ENCODE data around the gene REPS2.

REPS2 gene

DNA sequence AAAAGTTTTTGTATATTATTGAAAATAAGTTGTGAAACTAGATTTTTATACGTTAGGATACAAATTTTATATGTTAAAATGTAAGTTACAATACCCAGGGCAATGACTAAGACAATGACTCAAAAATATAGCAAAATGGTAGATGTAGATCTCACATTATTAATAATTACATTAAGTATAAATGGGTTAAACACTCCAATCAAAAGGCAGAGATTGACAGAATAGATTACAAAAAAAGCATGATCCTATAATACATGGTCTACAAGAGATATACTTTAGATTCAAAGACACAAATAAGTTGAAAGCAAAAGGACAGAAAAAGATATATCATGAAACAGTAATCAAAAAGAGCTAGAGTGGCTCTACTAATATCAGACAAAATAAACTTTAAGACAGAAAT, 217.6 kb downstream of the REPS2 start:
- Histone ChIP-seq H3K9ac (ENCODE audit: low read length) (no peak overlapping the region), H3K9me2 (replicated peaks; ENCODE audit: insufficient read depth, low read length) (no peaks in the 10 kb centered on the region), H2AFZ (ENCODE audit: low read length) (no peak overlapping the region), H3K9me3 (replicated peaks; ENCODE audit: insufficient read depth, low read length) (no peaks in the 10 kb centered on the region), H3K27me3 (replicated peaks; ENCODE audit: insufficient read depth, low read length) (no peaks in the 10 kb centered on the region), H4K20me1 (ENCODE audit: insufficient read depth, low read length) (no peaks in the 10 kb centered on the region), H3K36me3 (replicated peaks; ENCODE audit: insufficient read depth, low read length) (no peaks in the 10 kb centered on the region), H3K4me1 (ENCODE audit: low read length) (no peaks in the 10 kb centered on the region), H3K4me3 (ENCODE audit: low read length) (no peak overlapping the region), H3K27ac (ENCODE audit: low read length) (no peak overlapping the region), H3F3A (ENCODE audit: insufficient read depth, low read length) (no peaks in the 10 kb centered on the region), H3K4me2 (ENCODE audit: low read depth, low read length) (no peak overlapping the region), H3K79me2 (ENCODE audit: low read length) (no peaks in the 10 kb centered on the region)
- TF ChIP-seq, protein P1, sequence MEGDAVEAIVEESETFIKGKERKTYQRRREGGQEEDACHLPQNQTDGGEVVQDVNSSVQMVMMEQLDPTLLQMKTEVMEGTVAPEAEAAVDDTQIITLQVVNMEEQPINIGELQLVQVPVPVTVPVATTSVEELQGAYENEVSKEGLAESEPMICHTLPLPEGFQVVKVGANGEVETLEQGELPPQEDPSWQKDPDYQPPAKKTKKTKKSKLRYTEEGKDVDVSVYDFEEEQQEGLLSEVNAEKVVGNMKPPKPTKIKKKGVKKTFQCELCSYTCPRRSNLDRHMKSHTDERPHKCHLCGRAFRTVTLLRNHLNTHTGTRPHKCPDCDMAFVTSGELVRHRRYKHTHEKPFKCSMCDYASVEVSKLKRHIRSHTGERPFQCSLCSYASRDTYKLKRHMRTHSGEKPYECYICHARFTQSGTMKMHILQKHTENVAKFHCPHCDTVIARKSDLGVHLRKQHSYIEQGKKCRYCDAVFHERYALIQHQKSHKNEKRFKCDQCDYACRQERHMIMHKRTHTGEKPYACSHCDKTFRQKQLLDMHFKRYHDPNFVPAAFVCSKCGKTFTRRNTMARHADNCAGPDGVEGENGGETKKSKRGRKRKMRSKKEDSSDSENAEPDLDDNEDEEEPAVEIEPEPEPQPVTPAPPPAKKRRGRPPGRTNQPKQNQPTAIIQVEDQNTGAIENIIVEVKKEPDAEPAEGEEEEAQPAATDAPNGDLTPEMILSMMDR (IDR thresholded peaks at IDR 0.05; ENCODE audit: low read length) = no peak
- TF ChIP-seq EZH2phosphoT487 (IDR thresholded peaks at IDR 0.05; ENCODE audit: low read length) (no peak), EZH2 (optimal IDR thresholded peaks at IDR 0.05; ENCODE audit: low read depth, low read length) (no peak)
- no peak for DNase-seq

DNA sequence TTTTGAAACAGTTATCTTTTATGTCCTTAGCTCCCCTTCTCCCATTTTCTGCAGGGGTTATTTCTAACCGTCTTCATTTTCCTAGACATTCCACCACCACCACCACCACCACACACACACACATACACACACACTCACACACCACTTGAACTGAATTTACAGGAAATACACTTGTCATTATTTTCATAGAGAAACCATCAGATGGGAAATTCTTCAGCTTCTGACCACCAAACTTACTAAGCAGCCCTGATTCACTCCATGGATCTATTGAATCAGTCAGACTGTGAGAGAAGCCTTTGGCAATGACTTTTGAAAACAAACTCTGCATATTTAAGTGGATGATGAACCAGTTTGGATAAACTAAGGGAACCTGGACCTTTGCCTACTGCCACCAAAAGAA, 218.5 kb downstream of the REPS2 start:
- H3K4me2 ChIP-seq (ENCODE audit: low read depth, low read length) = no peak overlapping the region
- no peak overlapping the region for H2AFZ ChIP-seq (ENCODE audit: low read length)
- no peaks in the 10 kb centered on the region for H3K4me1 ChIP-seq (ENCODE audit: low read length)
- TF ChIP-seq, protein P1 (IDR thresholded peaks at IDR 0.05; ENCODE audit: low read length) = no peak
- TF ChIP-seq EZH2 (optimal IDR thresholded peaks at IDR 0.05; ENCODE audit: low read depth, low read length) (no peak), EZH2phosphoT487 (IDR thresholded peaks at IDR 0.05; ENCODE audit: low read length) (no peak)
- no peak overlapping the region for H3K4me3 ChIP-seq (ENCODE audit: low read length)
- no peaks in the 10 kb centered on the region for H3F3A ChIP-seq (ENCODE audit: insufficient read depth, low read length)
- no peaks in the 10 kb centered on the region for H4K20me1 ChIP-seq (ENCODE audit: insufficient read depth, low read length)
- DNase-seq = no peak
- H3K9ac ChIP-seq (ENCODE audit: low read length) = no peak overlapping the region
- no peaks in the 10 kb centered on the region for H3K27me3 ChIP-seq (replicated peaks; ENCODE audit: insufficient read depth, low read length)
- H3K27ac ChIP-seq (ENCODE audit: low read length) = no peak overlapping the region
- H3K9me3 ChIP-seq (replicated peaks; ENCODE audit: insufficient read depth, low read length) = no peaks in the 10 kb centered on the region
- no peaks in the 10 kb centered on the region for H3K9me2 ChIP-seq (replicated peaks; ENCODE audit: insufficient read depth, low read length)
- no peaks in the 10 kb centered on the region for H3K79me2 ChIP-seq (ENCODE audit: low read length)
- H3K36me3 ChIP-seq (replicated peaks; ENCODE audit: insufficient read depth, low read length) = no peaks in the 10 kb centered on the region

DNA sequence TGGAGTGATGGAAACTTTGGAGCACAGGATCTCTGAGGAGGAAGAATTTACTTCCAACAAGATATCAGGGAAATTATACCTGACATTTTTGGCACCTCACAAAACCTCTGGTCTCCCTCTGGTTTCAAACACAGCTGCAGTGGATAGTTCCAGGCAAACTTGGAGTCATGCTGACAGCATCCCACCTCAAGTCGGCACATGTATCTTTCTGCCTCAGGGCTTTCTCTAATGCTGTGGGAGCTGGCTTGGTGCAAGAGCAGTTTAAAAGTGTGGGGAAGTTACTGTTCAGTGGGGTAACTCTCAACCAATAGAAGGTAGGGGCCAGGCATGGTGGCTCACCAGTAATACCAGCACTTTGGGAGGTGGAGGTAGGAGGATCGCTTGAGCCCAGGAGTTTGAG, 221.5 kb downstream of the REPS2 start:
- Histone ChIP-seq H3K4me2 (ENCODE audit: low read depth, low read length) (no peak overlapping the region), H3K9ac (ENCODE audit: low read length) (no peak overlapping the region), H3K79me2 (ENCODE audit: low read length) (no peaks in the 10 kb centered on the region), H2AFZ (ENCODE audit: low read length) (no peak overlapping the region), H3K9me2 (replicated peaks; ENCODE audit: insufficient read depth, low read length) (no peaks in the 10 kb centered on the region), H3K27me3 (replicated peaks; ENCODE audit: insufficient read depth, low read length) (no peaks in the 10 kb centered on the region), H3F3A (ENCODE audit: insufficient read depth, low read length) (no peaks in the 10 kb centered on the region), H3K27ac (ENCODE audit: low read length) (no peak overlapping the region), H3K9me3 (replicated peaks; ENCODE audit: insufficient read depth, low read length) (no peaks in the 10 kb centered on the region), H3K4me3 (ENCODE audit: low read length) (no peak overlapping the region), H3K36me3 (replicated peaks; ENCODE audit: insufficient read depth, low read length) (no peaks in the 10 kb centered on the region), H4K20me1 (ENCODE audit: insufficient read depth, low read length) (no peaks in the 10 kb centered on the region), H3K4me1 (ENCODE audit: low read length) (no peaks in the 10 kb centered on the region)
- TF ChIP-seq EZH2 (optimal IDR thresholded peaks at IDR 0.05; ENCODE audit: low read depth, low read length) = no peak
- TF ChIP-seq, protein P1 (IDR thresholded peaks at IDR 0.05; ENCODE audit: low read length) = no peak
- TF ChIP-seq EZH2phosphoT487 (IDR thresholded peaks at IDR 0.05; ENCODE audit: low read length) = no peak
- no peak for DNase-seq
